SU-DHL-6 (cell line): Measurements from ENCODE around the gene C10orf53.

Experiments
- H2AFZ ChIP-seq: fragments of 200-600 bp; sonication (generic); 2 replicates; pipeline ENCODE4 v1.6.1; 2014; ENCODE audit warnings: low read depth, mild to moderate bottlenecking, moderate library complexity, mixed read lengths, antibody characterized with exemption, low read length; ENCODE audit not compliant: severe bottlenecking
- H3F3A ChIP-seq: fragments of 200-600 bp; shearing (Covaris generic); 2 replicates; pipeline ENCODE4 v1.6.0; 2016; ENCODE audit warnings: antibody characterized with exemption, mild to moderate bottlenecking; ENCODE audit not compliant: insufficient read depth
- H3K27ac ChIP-seq: fragments of 200-600 bp; sonication (generic); 2 replicates; pipeline ENCODE4 v1.5.1; 2016; ENCODE audit warnings: low read depth, mild to moderate bottlenecking, low read length, moderate library complexity, mixed read lengths
- H3K27me3 ChIP-seq: fragments of 200-600 bp; sonication (generic), shearing (Covaris generic); 2 replicates; pipeline ENCODE4 v1.6.0; 2014; ENCODE audit warnings: mild to moderate bottlenecking, low read length
- H3K36me3 ChIP-seq: fragments of 200-600 bp; sonication (generic); 2 replicates; pipeline ENCODE4 v1.6.1; 2014; ENCODE audit warnings: mild to moderate bottlenecking, low read length, mixed read lengths
- H3K4me2 ChIP-seq: fragments of 300-600, 200-600 bp; shearing (Covaris generic), sonication (generic); 2 replicates; pipeline ENCODE4 v1.6.0; 2014; ENCODE audit warnings: low read length, low read depth, mild to moderate bottlenecking; ENCODE audit not compliant: poor library complexity, severe bottlenecking
- H3K4me3 ChIP-seq: fragments of 200-600 bp; sonication (generic); 2 replicates; pipeline ENCODE4 v1.5.1; 2014; ENCODE audit warnings: antibody characterized with exemption, low read length, mild to moderate bottlenecking, mixed read lengths; ENCODE audit not compliant: insufficient read depth, poor library complexity, severe bottlenecking
- H3K79me2 ChIP-seq: fragments of 200-600 bp; sonication (generic); 2 replicates; pipeline ENCODE4 v1.6.1; 2014; ENCODE audit warnings: mild to moderate bottlenecking, low read length, moderate library complexity; ENCODE audit not compliant: insufficient read depth
- H3K9ac ChIP-seq: fragments of 200-600 bp; sonication (generic); 2 replicates; pipeline ENCODE4 v1.7.0; 2014; ENCODE audit warnings: mild to moderate bottlenecking, low read length
- H3K9me2 ChIP-seq: fragments of 200-600 bp; sonication (generic); replicated peaks from 2 replicates; pipeline ENCODE4 v1.6.1; 2014; ENCODE audit warnings: low read length; ENCODE audit not compliant: insufficient read depth
- H3K9me3 ChIP-seq: fragments of 200-600 bp; sonication (generic); 2 replicates; pipeline ENCODE4 v1.6.1; 2014; ENCODE audit warnings: low read length, mixed read lengths; ENCODE audit not compliant: insufficient read depth
- H4K20me1 ChIP-seq: fragments of 200-600 bp; sonication (generic); 2 replicates; pipeline ENCODE4 v1.6.1; 2014; ENCODE audit warnings: low read depth, mild to moderate bottlenecking, antibody characterized with exemption, low read length, moderate library complexity, mixed read lengths
- EZH2phosphoT487 ChIP-seq: fragments of 200-600 bp; sonication (generic), shearing (Covaris generic); conservative IDR thresholded peaks from 2 replicates; pipeline ENCODE4 v1.6.1; 2018; ENCODE audit warnings: mild to moderate bottlenecking, antibody characterized with exemption, low read length, moderate library complexity, mixed read lengths
- TF ChIP-seq, protein P1 (sequence below): fragments of 200-600 bp; sonication (generic); IDR thresholded peaks from one replicate; pipeline ENCODE4 v1.5.1; 2017; ENCODE audit warnings: antibody characterized with exemption, mild to moderate bottlenecking, low read length, moderate library complexity; ENCODE audit not compliant: insufficient read depth, poor library complexity, severe bottlenecking

The C10orf53 gene

DNA sequence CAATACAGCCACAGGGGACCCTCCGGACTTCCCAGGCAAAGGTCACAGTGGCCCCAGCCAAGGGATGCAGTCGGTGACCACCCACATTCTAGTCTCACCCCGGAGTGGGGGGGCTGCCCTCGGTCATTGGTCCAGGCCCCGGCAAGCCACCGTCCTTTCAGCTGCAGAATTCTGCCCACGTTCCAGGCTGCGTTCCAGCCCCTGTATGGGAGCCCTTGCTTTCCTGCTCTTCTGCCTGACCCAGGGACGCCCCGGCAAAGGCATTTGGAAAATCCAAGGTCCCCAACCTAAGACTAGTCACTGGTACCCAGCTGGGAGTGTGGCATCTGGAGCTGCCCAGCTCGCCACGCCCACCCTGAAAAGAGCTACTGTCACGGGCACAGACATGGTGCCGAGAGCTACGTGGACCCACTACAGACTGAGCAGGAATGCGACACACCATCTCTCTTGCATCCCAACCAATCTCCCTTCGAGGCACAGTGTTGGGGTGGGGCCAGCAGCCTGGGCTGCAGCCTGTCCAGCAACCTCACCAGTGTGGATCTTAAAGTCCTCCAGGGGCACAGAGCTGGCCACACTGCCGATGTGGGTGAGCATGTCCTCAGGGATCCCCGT is 64.1 kb downstream of the C10orf53 start:
- no peak overlapping the region for H3K4me2 ChIP-seq
- no peaks in the 10 kb centered on the region for H3K9me3 ChIP-seq
- no peaks in the 10 kb centered on the region for H3K9me2 ChIP-seq
- H3F3A ChIP-seq = no peaks in the 10 kb centered on the region
- H3K36me3 ChIP-seq = no peaks in the 10 kb centered on the region
- H3K27ac ChIP-seq = no peak overlapping the region
- TF ChIP-seq, protein P1, sequence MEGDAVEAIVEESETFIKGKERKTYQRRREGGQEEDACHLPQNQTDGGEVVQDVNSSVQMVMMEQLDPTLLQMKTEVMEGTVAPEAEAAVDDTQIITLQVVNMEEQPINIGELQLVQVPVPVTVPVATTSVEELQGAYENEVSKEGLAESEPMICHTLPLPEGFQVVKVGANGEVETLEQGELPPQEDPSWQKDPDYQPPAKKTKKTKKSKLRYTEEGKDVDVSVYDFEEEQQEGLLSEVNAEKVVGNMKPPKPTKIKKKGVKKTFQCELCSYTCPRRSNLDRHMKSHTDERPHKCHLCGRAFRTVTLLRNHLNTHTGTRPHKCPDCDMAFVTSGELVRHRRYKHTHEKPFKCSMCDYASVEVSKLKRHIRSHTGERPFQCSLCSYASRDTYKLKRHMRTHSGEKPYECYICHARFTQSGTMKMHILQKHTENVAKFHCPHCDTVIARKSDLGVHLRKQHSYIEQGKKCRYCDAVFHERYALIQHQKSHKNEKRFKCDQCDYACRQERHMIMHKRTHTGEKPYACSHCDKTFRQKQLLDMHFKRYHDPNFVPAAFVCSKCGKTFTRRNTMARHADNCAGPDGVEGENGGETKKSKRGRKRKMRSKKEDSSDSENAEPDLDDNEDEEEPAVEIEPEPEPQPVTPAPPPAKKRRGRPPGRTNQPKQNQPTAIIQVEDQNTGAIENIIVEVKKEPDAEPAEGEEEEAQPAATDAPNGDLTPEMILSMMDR = no peak
- no peak for TF ChIP-seq EZH2phosphoT487
- no peaks in the 10 kb centered on the region for H4K20me1 ChIP-seq
- H3K4me3 ChIP-seq = no peak overlapping the region
- no peak overlapping the region for H2AFZ ChIP-seq
- H3K9ac ChIP-seq = no peak overlapping the region
- no peaks in the 10 kb centered on the region for H3K27me3 ChIP-seq
- no peaks in the 10 kb centered on the region for H3K79me2 ChIP-seq

DNA sequence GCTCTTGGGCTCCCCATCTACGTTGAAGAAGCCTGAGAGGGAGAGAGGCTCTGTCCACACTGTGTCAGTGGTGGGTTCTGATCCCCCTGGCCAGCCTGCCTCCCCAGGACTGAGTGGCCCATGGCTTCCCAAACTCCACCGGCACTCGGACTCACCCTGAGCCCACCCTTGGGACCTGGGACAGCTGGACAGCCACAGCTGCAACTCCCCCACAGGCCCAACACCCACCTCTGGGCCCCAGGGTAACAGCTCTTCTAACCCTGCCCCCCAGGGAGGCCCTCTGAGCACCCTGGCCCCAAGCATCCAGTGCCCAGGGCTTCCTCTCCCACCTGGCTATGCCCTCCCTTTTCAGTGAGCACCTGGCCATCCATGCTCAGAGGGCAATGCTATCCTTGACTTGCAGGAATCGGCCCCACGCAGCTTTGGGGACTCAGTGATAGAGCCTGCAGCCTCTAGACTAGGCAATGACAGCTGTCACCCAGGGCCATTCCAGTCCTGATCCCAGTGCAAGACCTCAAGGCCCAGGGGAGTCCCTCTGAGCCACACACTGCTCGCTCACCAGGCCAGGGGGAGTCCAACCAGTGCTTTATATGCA is 64.7 kb downstream of the C10orf53 start:
- H3K27me3 ChIP-seq = no peaks in the 10 kb centered on the region
- no peaks in the 10 kb centered on the region for H3K9me3 ChIP-seq
- H3K4me2 ChIP-seq = no peak overlapping the region
- H3K9me2 ChIP-seq = no peaks in the 10 kb centered on the region
- H4K20me1 ChIP-seq = no peaks in the 10 kb centered on the region
- H3K9ac ChIP-seq = no peak overlapping the region
- no peaks in the 10 kb centered on the region for H3F3A ChIP-seq
- TF ChIP-seq EZH2phosphoT487 = no peak
- TF ChIP-seq, protein P1 = no peak
- H3K79me2 ChIP-seq = no peaks in the 10 kb centered on the region
- H3K4me3 ChIP-seq = no peak overlapping the region
- H2AFZ ChIP-seq = no peak overlapping the region
- H3K27ac ChIP-seq = no peak overlapping the region
- H3K36me3 ChIP-seq = no peaks in the 10 kb centered on the region

DNA sequence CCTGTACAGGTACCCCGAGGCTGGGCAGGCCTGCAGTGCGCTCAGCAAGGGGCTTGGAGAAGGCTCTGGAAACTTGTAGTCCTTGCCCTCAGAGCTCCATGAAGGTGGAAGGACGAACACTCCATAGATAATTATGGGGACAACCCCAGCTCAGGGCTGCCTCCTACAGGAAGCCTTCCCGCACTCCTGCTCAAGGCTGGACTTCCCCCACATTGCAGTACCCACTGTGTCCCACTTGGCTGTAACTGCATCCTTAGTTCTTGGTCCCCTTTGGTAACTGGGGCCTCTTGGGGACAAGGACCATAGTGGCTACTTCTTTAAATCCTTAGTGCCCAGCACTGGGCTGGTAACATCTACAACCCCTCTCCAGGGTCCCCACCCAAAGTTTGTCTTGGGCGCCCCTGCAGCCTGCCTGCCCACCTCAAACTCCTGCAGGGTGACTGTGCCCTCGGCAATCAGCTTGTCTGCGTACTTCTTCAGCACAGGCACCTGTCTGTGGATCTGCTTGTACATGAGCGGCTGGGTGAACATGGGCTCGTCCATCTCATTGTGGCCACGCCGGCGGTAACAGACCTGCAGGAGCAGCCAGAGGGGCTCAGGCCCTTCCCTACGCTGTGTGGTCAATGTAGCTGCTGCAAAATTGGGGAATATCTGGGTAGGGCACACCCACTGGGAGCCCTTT is 65.6 kb downstream of the C10orf53 start:
- Histone ChIP-seq H3K36me3 (no peaks in the 10 kb centered on the region), H4K20me1 (no peaks in the 10 kb centered on the region), H3K27me3 (no peaks in the 10 kb centered on the region), H3K4me3 (no peak overlapping the region), H3K27ac (no peak overlapping the region), H2AFZ (no peak overlapping the region), H3K79me2 (no peaks in the 10 kb centered on the region), H3K9me3 (no peaks in the 10 kb centered on the region), H3F3A (no peaks in the 10 kb centered on the region), H3K4me2 (no peak overlapping the region), H3K9ac (no peak overlapping the region), H3K9me2 (no peaks in the 10 kb centered on the region)
- TF ChIP-seq, protein P1 = no peak
